ENCODE results near the gene SLC34A1.

DNA sequence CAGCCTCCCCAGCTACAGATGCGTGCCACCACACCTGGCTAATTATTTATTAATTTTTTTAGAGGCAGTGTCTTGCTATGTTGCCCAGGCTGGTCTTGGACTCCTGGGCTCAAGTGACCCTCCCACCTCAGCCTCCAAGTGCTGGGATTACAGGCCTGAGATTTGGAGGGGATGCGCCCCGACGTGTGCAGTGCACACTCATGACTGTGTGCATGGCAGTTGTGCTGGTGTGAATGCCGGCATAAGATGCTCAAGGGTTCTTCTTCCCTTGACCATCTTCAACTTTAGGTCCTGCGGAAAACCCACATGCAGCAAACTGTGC, 3.5 kb upstream of the SLC34A1 start:
- TF ChIP-seq, protein P1, sequence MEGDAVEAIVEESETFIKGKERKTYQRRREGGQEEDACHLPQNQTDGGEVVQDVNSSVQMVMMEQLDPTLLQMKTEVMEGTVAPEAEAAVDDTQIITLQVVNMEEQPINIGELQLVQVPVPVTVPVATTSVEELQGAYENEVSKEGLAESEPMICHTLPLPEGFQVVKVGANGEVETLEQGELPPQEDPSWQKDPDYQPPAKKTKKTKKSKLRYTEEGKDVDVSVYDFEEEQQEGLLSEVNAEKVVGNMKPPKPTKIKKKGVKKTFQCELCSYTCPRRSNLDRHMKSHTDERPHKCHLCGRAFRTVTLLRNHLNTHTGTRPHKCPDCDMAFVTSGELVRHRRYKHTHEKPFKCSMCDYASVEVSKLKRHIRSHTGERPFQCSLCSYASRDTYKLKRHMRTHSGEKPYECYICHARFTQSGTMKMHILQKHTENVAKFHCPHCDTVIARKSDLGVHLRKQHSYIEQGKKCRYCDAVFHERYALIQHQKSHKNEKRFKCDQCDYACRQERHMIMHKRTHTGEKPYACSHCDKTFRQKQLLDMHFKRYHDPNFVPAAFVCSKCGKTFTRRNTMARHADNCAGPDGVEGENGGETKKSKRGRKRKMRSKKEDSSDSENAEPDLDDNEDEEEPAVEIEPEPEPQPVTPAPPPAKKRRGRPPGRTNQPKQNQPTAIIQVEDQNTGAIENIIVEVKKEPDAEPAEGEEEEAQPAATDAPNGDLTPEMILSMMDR (IDR thresholded peaks at IDR 0.05), result no peak
- TF ChIP-seq POLR2A (IDR thresholded peaks at IDR 0.05), result no peak
